DMS114 treated with DMSO at 0.1 percent for 48 hours (cell line): Measurements from ENCODE around the gene WDR48.
A peak's percentile ranks its signal among the peaks of the same experiment; 100 is the strongest.

ENCODE experiments used
- DNase-seq: peaks from one replicate; lab custom pipeline; 2025; ENCODE audit not compliant: unreplicated experiment; lab: John Stamatoyannopoulos, UW

The WDR48 gene

GRCh38 chr3:39118931-39119660 lies 67.3 kb downstream of the WDR48 start:
- no peak for DNase-seq

- no peak for DNase-seq
Measured at GRCh38 chr3:39121621-39122020, 69.8 kb downstream of the WDR48 start.

GRCh38 chr3:39122813-39123212 lies 71.0 kb downstream of the WDR48 start:
- no peak for DNase-seq

GRCh38 chr3:39124876-39125840 lies 73.3 kb downstream of the WDR48 start:
- no peak for DNase-seq

GRCh38 chr3:39125841-39126500 lies 74.2 kb downstream of the WDR48 start:
- no peak for DNase-seq

- peak; percentile 5 for DNase-seq
Measured at GRCh38 chr3:39126532-39127071, 74.8 kb downstream of the WDR48 start.

GRCh38 chr3:39127269-39127907 lies 75.6 kb downstream of the WDR48 start:
- DNase-seq: no peak

- DNase-seq: no peak
Measured at GRCh38 chr3:39127908-39128304, 76.1 kb downstream of the WDR48 start.

GRCh38 chr3:39128951-39129350 lies 77.1 kb downstream of the WDR48 start:
- DNase-seq: no peak

GRCh38 chr3:39130026-39130425 lies 78.2 kb downstream of the WDR48 start:
- no peak for DNase-seq

GRCh38 chr3:39130693-39131265 lies 79.0 kb downstream of the WDR48 start:
- no peak for DNase-seq

GRCh38 chr3:39132096-39133092 lies 80.6 kb downstream of the WDR48 start:
- DNase-seq: no peak

- no peak for DNase-seq
Measured at GRCh38 chr3:39133093-39133490, 81.3 kb downstream of the WDR48 start.

- no peak for DNase-seq
Measured at GRCh38 chr3:39133822-39134221, 82.0 kb downstream of the WDR48 start.

GRCh38 chr3:39134305-39134704 lies 82.5 kb downstream of the WDR48 start:
- DNase-seq: no peak

- no peak for DNase-seq
Measured at GRCh38 chr3:39135170-39135805, 83.5 kb downstream of the WDR48 start.

GRCh38 chr3:39136533-39137434 lies 85.0 kb downstream of the WDR48 start:
- DNase-seq: no peak

GRCh38 chr3:39137435-39137936 lies 85.7 kb downstream of the WDR48 start:
- DNase-seq: no peak
